ENCODE data around the gene ECHS1. TPM values are rescaled to one million over a fixed set of nuclear protein-coding genes. Genes with fewer than 3 reads are reported as not detected.

Gene ECHS1
- total and polyA plus RNA-seq, 2 of the 8 experiments (the other 6 are each of a cell fraction or from before 2014, with no cell fraction given) = 41.7 to 101 TPM

GRCh38 chr10:133418289-133418993 is 45.3 kb upstream of the ECHS1 start:
- FAIRE-seq (no peak), DNase-seq (ENCODE audit: low read depth in 1 of 2, low spot score in 2 of 2) (no peak)
- H3K79me1 ChIP-seq (ENCODE audit: low read depth, low read length) = no peaks in the 10 kb centered on the region
- CTCF ChIA-PET (ENCODE audit: partially characterized antibody) = interaction anchor here (1.4 to 1.6 kb wide), 2 partner anchors 89 to 154 kb away, joined by 3 to 4 read pairs; no protein-coding TSS in a partner anchor
- POLR2A ChIA-PET (ENCODE audit: partially characterized antibody) = interaction anchor here (0.7 kb wide), 1 partner anchor 31 kb away, joined by 3 read pairs; no protein-coding TSS in a partner anchor
- no peak overlapping the region for H3K27ac ChIP-seq (ENCODE audit: low read depth, low read length)
- no peak overlapping the region for H2BK12ac ChIP-seq (ENCODE audit: low read depth, low read length)
- H3K9me3 ChIP-seq (ENCODE audit: insufficient read depth in 2 of 2, low read depth in 1 of 2, low read length in 1 of 2) = peaks cover 0 to 12% of the 10 kb centered on the region in 2 experiments; a peak in 1 of 4 replicates
- no peak overlapping the region for H2AK5ac ChIP-seq (ENCODE audit: low read depth, low read length)
- no peak overlapping the region for H3K4me3 ChIP-seq (ENCODE audit: extremely low read depth in 1 of 4, insufficient read depth in 2 of 4, low read depth in 3 of 4, low read length in 4 of 4)
- no peak overlapping the region for H3K23ac ChIP-seq (ENCODE audit: insufficient read length)
- peaks cover 3% of the 10 kb centered on the region; the same call in 1 of the 2 replicates for H3K23me2 ChIP-seq (ENCODE audit: low read depth, low read length)
- H3K4me2 ChIP-seq (ENCODE audit: insufficient read depth in 1 of 2, low read depth in 2 of 2, low read length in 2 of 2) = no peak overlapping the region
- no peak overlapping the region for H4K5ac ChIP-seq (ENCODE audit: insufficient read length, low read depth, low read length)
- 95% methylated on average over 13 of the region's 14 CpGs; no CpG with 5 or more reads in 1 of the 2 experiments for WGBS, 2 experiments (ENCODE audit: extremely low coverage in 1 of 2, insufficient coverage in 1 of 2, insufficient read length in 1 of 2, insufficient replicate concordance in 2 of 2, low coverage in 1 of 2, low lambda C conversion rate in 2 of 2, missing lambda C conversion rate in 1 of 2)
- H4K8ac ChIP-seq (ENCODE audit: extremely low read depth, insufficient read depth, low read length) = no peak overlapping the region
- no peaks in the 10 kb centered on the region for H3K79me2 ChIP-seq (ENCODE audit: control insufficient read depth in 1 of 2, insufficient read depth in 2 of 2, low read length in 2 of 2)
- peaks cover 0 to 18% (median 3%) of the 10 kb centered on the region in 4 experiments; a peak in 3 of 8 replicates for H3K36me3 ChIP-seq (ENCODE audit: control insufficient read depth in 2 of 4, insufficient read depth in 4 of 4, low read length in 3 of 4)
- peaks cover 0 to 1% (median 0%) of the 10 kb centered on the region in 4 experiments; a peak in 1 of 7 replicates for H3K27me3 ChIP-seq (replicated peaks in 1 of 4; ENCODE audit: control insufficient read depth in 3 of 4, extremely low read depth in 1 of 4, insufficient read depth in 3 of 4, low read length in 3 of 4)
- H3K14ac ChIP-seq (ENCODE audit: insufficient read length) = no peak overlapping the region
- no peak overlapping the region for H2AFZ ChIP-seq (ENCODE audit: low read length)
- no peak overlapping the region for H4K91ac ChIP-seq (replicated peaks; ENCODE audit: insufficient read length, low read length)
- no peak overlapping the region for H2BK120ac ChIP-seq (replicated peaks; ENCODE audit: low read depth, low read length)
- H3K56ac ChIP-seq (replicated peaks; ENCODE audit: insufficient read length, low read depth, low read length) = no peak overlapping the region
- H3K4ac ChIP-seq (replicated peaks; ENCODE audit: insufficient read length, low read depth, low read length) = no peak overlapping the region
- H3K9ac ChIP-seq (replicated peaks in 1 of 4; ENCODE audit: extremely low read depth in 1 of 4, low read depth in 3 of 4, low read length in 3 of 4) = no peak overlapping the region
- no peak overlapping the region; the same call in 1 of the 2 replicates for H3K18ac ChIP-seq (ENCODE audit: extremely low read depth, low read length)
- H4K20me1 ChIP-seq (replicated peaks in 1 of 2; ENCODE audit: control insufficient read depth in 1 of 2, insufficient read depth in 2 of 2, low read length in 2 of 2) = peaks cover 5 to 23% of the 10 kb centered on the region in 2 experiments
- H2BK20ac ChIP-seq (ENCODE audit: low read length) = no peak overlapping the region
- peaks cover 0 to 6% (median 0%) of the 10 kb centered on the region in 4 experiments; a peak in 2 of 7 replicates for H3K4me1 ChIP-seq (replicated peaks in 1 of 4; ENCODE audit: control insufficient read depth in 3 of 4, insufficient read depth in 4 of 4, low read length in 3 of 4)
- H2BK15ac ChIP-seq (ENCODE audit: low read length) = no peak overlapping the region
- no peak overlapping the region for H2BK5ac ChIP-seq (ENCODE audit: low read depth, low read length)
- TF ChIP-seq EP300 (IDR thresholded peaks at IDR 0.05; ENCODE audit: borderline replicate concordance in 1 of 2, low read depth in 2 of 2, low read length in 2 of 2) = no peak
- TF ChIP-seq SAP30 (IDR thresholded peaks at IDR 0.05; ENCODE audit: insufficient read depth, insufficient replicate concordance, low read length) = no peak
- TF ChIP-seq RAD21 (IDR thresholded peaks at IDR 0.05 in 1 of 2, conservative IDR thresholded peaks at IDR 0.05 in 1 of 2; ENCODE audit: low read depth in 2 of 2, low read length in 2 of 2) = no peak
